CD4-positive, alpha-beta T cell treated with Interleukin-6 at 100 ng/mL for 8 hours (primary cell): ENCODE results near the gene ZNF865.

Experiments used
- DNase-seq: peaks from one replicate; pipeline ENCODE4 v3.0.0-alpha.2; 2020; ENCODE audit warnings: mixed read lengths, low spot score

The ZNF865 gene

GRCh38 chr19:55644842-55645511, 39.5 kb downstream of the ZNF865 start:
- DNase-seq = no peak

- DNase-seq = no peak
Observed at GRCh38 chr19:55645512-55645881, 40.0 kb downstream of the ZNF865 start.

- no peak for DNase-seq
Observed at GRCh38 chr19:55646889-55647731, 41.7 kb downstream of the ZNF865 start.

- peak; percentile 34 for DNase-seq
Observed at GRCh38 chr19:55647732-55648584, 42.5 kb downstream of the ZNF865 start, which contains the start of gene CCDC106. Gene CCDC106 (plus strand): TSS chr19:55648212. CDS start chr19:55649047, 835 bp downstream.

GRCh38 chr19:55648585-55649267, 43.3 kb downstream of the ZNF865 start:
- DNase-seq = no peak

- no peak for DNase-seq
Observed at GRCh38 chr19:55649268-55650125, 44.0 kb downstream of the ZNF865 start.

GRCh38 chr19:55650126-55650557, 44.7 kb downstream of the ZNF865 start:
- DNase-seq = no peak

- DNase-seq = no peak
Observed at GRCh38 chr19:55650602-55651230, 45.3 kb downstream of the ZNF865 start.

GRCh38 chr19:55651236-55651635, 45.8 kb downstream of the ZNF865 start:
- DNase-seq = no peak

- no peak for DNase-seq
Observed at GRCh38 chr19:55652311-55653128, 47.1 kb downstream of the ZNF865 start.

GRCh38 chr19:55653651-55654322, 48.3 kb downstream of the ZNF865 start:
- DNase-seq = peak; percentile 99

- DNase-seq = peak; percentile 100
Observed at GRCh38 chr19:55654323-55654867, 48.9 kb downstream of the ZNF865 start.

- DNase-seq = peak; percentile 97
Observed at GRCh38 chr19:55654868-55655647, 49.6 kb downstream of the ZNF865 start, which contains the start of gene U2AF2. Gene U2AF2 (plus strand): TSS chr19:55655035. CDS start chr19:55655105, 70 bp downstream.

- DNase-seq = no peak
Observed at GRCh38 chr19:55655648-55656040, 50.2 kb downstream of the ZNF865 start.

GRCh38 chr19:55656552-55656951, 51.1 kb downstream of the ZNF865 start:
- DNase-seq = no peak

GRCh38 chr19:55656988-55657747, 51.7 kb downstream of the ZNF865 start:
- no peak for DNase-seq
